ENCODE results near the gene LRAT.

DNA sequence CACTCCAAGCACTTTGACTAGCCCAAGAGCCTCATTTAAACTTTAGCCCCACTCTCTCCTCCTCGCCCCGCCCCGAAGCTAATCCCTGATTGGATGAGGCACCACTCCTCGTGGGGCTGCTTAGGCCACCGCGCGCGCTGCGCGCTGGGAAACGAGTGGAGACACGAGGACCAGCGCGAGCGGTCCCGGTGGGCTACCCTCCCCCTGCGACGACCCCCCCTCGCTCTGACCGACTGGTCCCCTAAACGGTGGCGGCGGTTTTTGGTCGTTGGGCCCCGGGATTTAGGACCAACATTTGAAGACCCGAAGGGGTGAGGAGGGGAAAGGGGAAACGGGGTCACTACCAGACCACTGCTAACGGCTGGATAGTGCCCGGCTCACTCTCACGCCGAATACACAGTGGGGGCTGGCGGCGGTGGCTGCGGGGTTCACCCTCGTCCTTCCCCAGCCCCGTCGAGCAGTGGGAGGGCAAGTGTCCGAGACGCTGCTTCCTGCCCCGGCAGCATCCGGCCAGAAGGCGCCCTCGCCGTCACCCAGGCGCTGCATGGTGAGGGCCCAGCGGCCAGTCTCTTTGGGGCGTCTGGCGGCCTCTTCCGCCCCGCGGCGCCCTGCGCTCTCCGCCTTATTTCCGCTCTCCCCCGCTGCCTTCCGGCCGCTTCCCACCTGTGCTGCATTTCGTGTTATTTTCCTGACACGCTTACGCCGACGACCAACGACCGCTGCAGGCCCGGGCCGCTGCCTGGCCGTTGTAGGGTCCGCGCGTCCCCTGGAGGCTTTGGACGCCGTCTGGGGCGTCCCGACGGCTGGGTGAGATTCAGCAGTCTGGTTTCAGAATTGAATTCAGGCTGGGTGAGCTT, 37.6 kb downstream of the LRAT start, which contains the start of gene RBM46:
- TF ChIP-seq CTCF (IDR thresholded peaks at IDR 0.05; ENCODE audit: low read length) = no peak
- no peak for TF ChIP-seq EZH2 (IDR thresholded peaks at IDR 0.05; ENCODE audit: borderline replicate concordance, low read length)

All from OCI-LY1 (cell line).